HEK293T (cell line): ENCODE measurements around the gene ZP1.
A peak's percentile ranks its signal among the peaks of the same experiment; 100 is the strongest.
"Not testable (repeated sequence)": the region's sequence is repeated elsewhere in the genome, so short reads cannot be mapped to it uniquely, and the experiment has no call there.

Experiments
- CTCF ChIA-PET: fragments of 350-600 bp; formaldehyde crosslinking; extraction: SDS; loops from one replicate; lab custom pipeline; 2021; ENCODE audit warnings: antibody characterized with exemption, inconsistent platforms; lab: Yijun Ruan, JAX
- POLR2A ChIA-PET: fragments of 350-600 bp; formaldehyde crosslinking; extraction: SDS; loops from one replicate; lab custom pipeline; 2020; ENCODE audit warnings: antibody characterized with exemption, inconsistent platforms; lab: Yijun Ruan, JAX
- DNase-seq: peaks from one replicate; pipeline ENCODE4 v3.0.0; 2012; ENCODE audit warnings: mixed read lengths; ENCODE audit errors: extremely low spot score
- ARNT ChIP-seq: fragments of 450-650 bp; IDR thresholded peaks from 2 replicates; pipeline ENCODE4 v1.6.1; 2017; ENCODE audit warnings: mild to moderate bottlenecking
- BHLHE40 ChIP-seq: fragments of 450-650 bp; IDR thresholded peaks from 2 replicates; pipeline ENCODE4 v1.6.1; 2016; ENCODE audit warnings: mild to moderate bottlenecking, moderate library complexity, borderline replicate concordance
- CTBP1 ChIP-seq: fragments of 450-650 bp; IDR thresholded peaks from 2 replicates; pipeline ENCODE4 v1.6.1; 2016; ENCODE audit warnings: borderline replicate concordance
- ELF4 ChIP-seq: fragments of 450-650 bp; IDR thresholded peaks from 2 replicates; pipeline ENCODE4 v1.6.1; 2017; ENCODE audit warnings: antibody characterized with exemption
- FOXA1 ChIP-seq: fragments of 450-650 bp; IDR thresholded peaks from 2 replicates; pipeline ENCODE4 v1.6.1; 2016; ENCODE audit warnings: mild to moderate bottlenecking
- FOXK2 ChIP-seq: fragments of 450-650 bp; IDR thresholded peaks from 2 replicates; pipeline ENCODE4 v1.6.1; 2016; ENCODE audit warnings: mild to moderate bottlenecking
- FOXM1 ChIP-seq: fragments of 450-650 bp; IDR thresholded peaks from 2 replicates; pipeline ENCODE4 v1.6.1; 2017; ENCODE audit warnings: mild to moderate bottlenecking, borderline replicate concordance
- HDGF ChIP-seq: fragments of 450-650 bp; IDR thresholded peaks from 2 replicates; pipeline ENCODE4 v1.6.1; 2017; ENCODE audit warnings: antibody characterized with exemption, borderline replicate concordance
- L3MBTL2 ChIP-seq: fragments of 450-650 bp; conservative IDR thresholded peaks from 2 replicates; pipeline ENCODE4 v1.6.1; 2016; ENCODE audit warnings: mild to moderate bottlenecking
- LEF1 ChIP-seq: fragments of 450-650 bp; IDR thresholded peaks from 2 replicates; pipeline ENCODE4 v1.6.1; 2017; ENCODE audit warnings: mild to moderate bottlenecking, borderline replicate concordance
- NFRKB ChIP-seq: fragments of 450-650 bp; IDR thresholded peaks from 2 replicates; pipeline ENCODE4 v1.6.1; 2016; ENCODE audit warnings: mild to moderate bottlenecking, moderate library complexity
- SP1 ChIP-seq: fragments of 450-650 bp; IDR thresholded peaks from 2 replicates; pipeline ENCODE4 v1.6.1; 2017
- SUZ12 ChIP-seq: fragments of 450-650 bp; IDR thresholded peaks from 2 replicates; pipeline ENCODE4 v1.6.1; 2016; ENCODE audit warnings: mild to moderate bottlenecking
- TARDBP ChIP-seq: fragments of 450-650 bp; IDR thresholded peaks from 2 replicates; pipeline ENCODE4 v1.6.1; 2016
- ZNF384 ChIP-seq: fragments of 450-650 bp; IDR thresholded peaks from 2 replicates; pipeline ENCODE4 v1.6.1; 2016
- TF ChIP-seq, protein P1 (sequence below): fragments of 450-650 bp; IDR thresholded peaks from 2 replicates; pipeline ENCODE4 v1.6.1; 2016

ZP1 gene

DNA sequence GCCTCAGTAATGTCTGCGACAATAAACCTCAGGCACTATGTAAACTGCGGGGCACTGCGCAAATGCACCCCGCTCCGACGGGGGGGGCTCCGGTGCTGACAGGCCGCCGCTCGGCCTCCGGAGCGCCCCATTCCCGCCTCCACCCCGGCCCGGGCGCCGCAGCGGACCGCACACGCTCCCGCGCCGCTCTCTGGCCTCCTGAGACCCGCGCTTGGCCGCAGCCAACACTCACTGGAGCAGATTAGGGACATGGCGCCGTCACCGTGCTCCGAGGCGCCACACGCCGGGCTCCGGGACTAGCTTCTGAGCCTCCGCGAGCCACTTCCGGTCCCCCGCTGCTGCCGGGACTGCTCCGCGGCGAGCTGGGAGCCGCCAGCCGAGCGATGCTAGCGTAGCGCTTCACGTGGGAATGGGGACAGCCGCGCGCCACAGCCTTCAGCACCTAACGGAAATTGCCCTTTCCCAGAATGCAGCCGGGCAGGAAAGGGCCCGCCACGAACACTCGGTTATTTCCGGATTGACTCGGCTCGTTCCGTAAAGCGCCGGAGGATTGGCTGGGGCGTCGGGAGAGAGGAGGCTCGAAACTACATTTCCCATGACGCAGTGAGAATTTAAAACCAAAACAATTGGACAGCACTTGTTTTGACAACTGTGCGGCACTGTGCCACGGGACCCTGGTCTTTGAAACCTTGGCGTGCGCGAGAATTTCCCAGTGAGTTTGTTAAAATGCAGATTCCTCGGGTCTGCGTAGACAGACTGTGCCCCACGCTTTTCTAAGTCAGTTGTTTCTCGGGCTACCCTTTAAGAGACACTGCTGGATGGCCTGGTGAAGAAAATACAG is 39.0 kb downstream of the ZP1 start, which contains the start of gene PRPF19:
PRPF19 (minus strand) TSS at position 454 of the 841 bp plus-strand sequence; CDS start at position 251, 203 bp downstream.
- POLR2A ChIA-PET: interaction anchor here (1.1 to 2.1 kb wide), 10 partner anchors 8 to 255 kb away, joined by 3 to 34 read pairs (median 4); partner anchors contain the start of genes TMEM109 and VPS37C
- peak; percentile 52; the same call in 1 of the 2 replicates for TF ChIP-seq ELF4
- TF ChIP-seq TARDBP: no peak
- no peak for TF ChIP-seq ZNF384
- TF ChIP-seq FOXM1: no peak
- no peak for TF ChIP-seq BHLHE40
- TF ChIP-seq, protein P1, sequence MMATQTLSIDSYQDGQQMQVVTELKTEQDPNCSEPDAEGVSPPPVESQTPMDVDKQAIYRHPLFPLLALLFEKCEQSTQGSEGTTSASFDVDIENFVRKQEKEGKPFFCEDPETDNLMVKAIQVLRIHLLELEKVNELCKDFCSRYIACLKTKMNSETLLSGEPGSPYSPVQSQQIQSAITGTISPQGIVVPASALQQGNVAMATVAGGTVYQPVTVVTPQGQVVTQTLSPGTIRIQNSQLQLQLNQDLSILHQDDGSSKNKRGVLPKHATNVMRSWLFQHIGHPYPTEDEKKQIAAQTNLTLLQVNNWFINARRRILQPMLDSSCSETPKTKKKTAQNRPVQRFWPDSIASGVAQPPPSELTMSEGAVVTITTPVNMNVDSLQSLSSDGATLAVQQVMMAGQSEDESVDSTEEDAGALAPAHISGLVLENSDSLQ: no peak; the same call in 1 of the 2 replicates
- no peak for TF ChIP-seq FOXK2
- TF ChIP-seq SP1: no peak
- TF ChIP-seq L3MBTL2: peak; percentile 32
- CTCF ChIA-PET: interaction anchor here (1.0 kb wide), 1 partner anchor 9 kb away, joined by 3 read pairs; no protein-coding TSS in a partner anchor
- DNase-seq: peak; percentile 98

DNA sequence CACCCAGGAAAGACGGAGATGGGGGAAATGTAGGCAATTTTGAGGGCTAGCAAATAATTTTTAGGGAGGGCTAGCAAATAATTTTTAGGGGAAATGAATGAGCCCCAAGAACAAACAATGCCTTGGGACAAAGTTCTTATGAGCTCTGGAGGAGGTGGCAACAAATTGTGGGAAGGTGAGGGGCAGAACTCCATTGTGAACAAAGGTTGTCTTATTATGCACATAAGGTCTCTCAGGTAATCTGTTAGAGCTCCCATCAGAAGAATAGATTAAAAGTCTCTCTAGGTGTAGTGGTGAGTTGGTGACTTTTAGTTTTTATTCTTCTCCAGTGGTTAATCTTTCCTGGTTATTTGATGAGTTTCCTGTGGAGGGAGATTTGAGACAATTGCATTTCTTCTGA is 41.5 kb downstream of the ZP1 start:
- TF ChIP-seq, protein P1: no peak
- TF ChIP-seq FOXM1: no peak
- no peak for TF ChIP-seq NFRKB
- no peak for TF ChIP-seq SUZ12
- TF ChIP-seq HDGF: no peak
- no peak for TF ChIP-seq FOXA1
- TF ChIP-seq LEF1: no peak
- ChIA-PET POLR2A (no interaction called here), CTCF (no interaction called here)
- no peak for DNase-seq

DNA sequence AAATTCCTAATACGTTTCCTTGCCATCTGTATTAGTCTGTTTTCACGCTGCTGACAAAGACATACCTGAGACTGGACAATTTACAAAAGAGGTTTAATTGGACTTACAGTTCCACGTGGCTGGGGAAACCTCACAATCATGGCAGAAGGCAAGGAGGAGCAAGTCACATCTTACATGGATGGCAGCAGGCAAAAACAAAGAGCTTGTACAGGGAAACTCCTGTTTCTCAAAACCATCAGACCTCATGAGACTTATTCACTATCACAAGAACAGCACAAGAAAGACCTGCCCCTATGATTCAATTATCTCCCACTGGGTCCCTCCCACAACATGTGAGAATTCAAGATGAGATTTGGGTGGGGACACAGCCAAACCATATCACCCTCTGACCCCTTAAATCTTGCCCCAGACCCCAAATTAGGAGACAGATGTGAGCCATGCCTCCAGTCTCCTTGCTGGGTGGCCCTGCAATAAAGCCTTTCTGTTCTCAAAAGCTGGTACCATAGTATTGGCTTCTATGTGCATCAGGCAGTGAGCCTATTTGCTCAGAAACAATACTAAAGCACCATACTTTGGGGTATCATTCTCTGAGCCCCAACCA is 42.4 kb downstream of the ZP1 start:
- CTCF ChIA-PET, DNase-seq, POLR2A ChIA-PET: not testable (repeated sequence)

DNA sequence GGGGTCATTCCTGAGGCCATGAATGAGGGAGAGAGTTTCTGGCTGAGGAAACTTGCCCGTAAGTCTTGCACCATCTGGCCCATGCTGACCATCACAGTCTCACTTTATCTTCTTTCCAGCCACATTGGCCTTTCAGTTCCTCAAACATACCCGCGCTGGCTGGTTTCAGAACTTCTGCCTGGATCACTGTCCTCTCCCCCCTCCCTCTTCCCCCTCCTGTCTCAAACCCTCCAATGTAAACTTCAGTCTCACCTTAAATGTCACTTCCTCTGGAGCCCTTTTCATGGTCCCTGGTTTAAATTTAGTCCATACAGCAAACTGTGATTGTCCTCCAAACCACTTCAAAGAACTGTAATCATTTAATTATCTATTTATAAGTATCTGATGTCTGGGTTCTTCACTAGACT is 42.9 kb downstream of the ZP1 start:
- ChIA-PET CTCF (interaction anchor here (1.1 kb wide), 1 partner anchor 11 kb away, joined by 3 read pairs; no protein-coding TSS in a partner anchor), POLR2A (no interaction called here)
- no peak for DNase-seq
- TF ChIP-seq FOXM1: no peak
- TF ChIP-seq ELF4: no peak
- TF ChIP-seq HDGF: no peak
- no peak for TF ChIP-seq ZNF384
- TF ChIP-seq FOXA1: no peak
- no peak for TF ChIP-seq CTBP1
- no peak for TF ChIP-seq BHLHE40

- ChIA-PET POLR2A (no interaction called here), CTCF (interaction anchor here (1.1 kb wide), 1 partner anchor 11 kb away, joined by 3 read pairs; no protein-coding TSS in a partner anchor)
- no peak for DNase-seq
- no peak for TF ChIP-seq ZNF384
- TF ChIP-seq HDGF: no peak
- TF ChIP-seq, protein P1: no peak
- TF ChIP-seq FOXM1: no peak
- no peak for TF ChIP-seq L3MBTL2
- TF ChIP-seq FOXK2: no peak
- no peak for TF ChIP-seq LEF1
- TF ChIP-seq TARDBP: no peak
- TF ChIP-seq FOXA1: no peak
- TF ChIP-seq ARNT: no peak
- no peak for TF ChIP-seq SP1
- no peak for TF ChIP-seq NFRKB
- no peak for TF ChIP-seq SUZ12
- TF ChIP-seq BHLHE40: no peak
- no peak for TF ChIP-seq ELF4
- no peak for TF ChIP-seq CTBP1
These were observed 43.5 kb downstream of the ZP1 start for GRCh38 chr11:60910711-60911380.

DNA sequence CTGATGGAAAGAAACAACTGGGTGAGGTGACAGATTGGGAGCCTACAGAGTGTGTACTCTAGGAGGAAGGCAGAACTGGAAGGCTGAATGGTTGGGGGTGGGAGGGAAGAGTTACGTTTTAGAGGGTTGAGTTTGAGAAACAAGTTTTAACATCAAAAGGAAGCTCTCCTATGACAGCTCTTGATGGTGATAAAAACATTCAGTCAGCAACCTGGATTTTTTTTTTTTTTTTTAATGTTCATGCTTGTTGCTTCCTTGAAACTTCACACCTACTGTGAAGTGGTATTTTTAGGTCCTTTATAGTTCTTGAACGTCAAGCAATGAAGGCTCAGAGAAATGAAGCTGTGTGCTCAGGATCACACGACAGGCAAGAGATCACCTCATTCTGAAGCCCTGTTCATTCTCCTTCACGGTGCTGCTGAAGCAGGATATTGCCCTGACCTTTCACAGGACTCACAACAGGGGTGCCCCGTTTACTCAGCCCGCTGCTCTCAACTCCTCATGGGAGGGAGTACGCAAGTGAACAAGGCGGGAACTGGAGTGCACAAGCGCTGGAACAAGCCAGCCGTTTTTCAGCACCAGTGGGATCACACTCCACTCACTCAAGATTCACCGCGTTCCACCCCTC is 45.0 kb downstream of the ZP1 start:
- DNase-seq: no peak
- POLR2A ChIA-PET: interaction anchor here (2.1 to 3.7 kb wide), 2 partner anchors 7 to 421 kb away, joined by 6 to 34 read pairs; partner anchors contain the start of genes DDB1, PRPF19 and TKFC
- TF ChIP-seq L3MBTL2 (peak; percentile 76), SP1 (no peak)
- CTCF ChIA-PET: interaction anchor here (0.6 to 1.0 kb wide), 4 partner anchors 11 to 257 kb away, joined by 3 to 13 read pairs (median 4); no protein-coding TSS in a partner anchor
